GM18951 (cell line): ENCODE results near the gene ZNF200.
"Not testable (repeated sequence)": the region's sequence is repeated elsewhere in the genome, so short reads cannot be mapped to it uniquely, and the experiment has no call there.

Experiments
- POLR2A ChIP-seq: IDR thresholded peaks from 4 replicates; pipeline ENCODE4 v1.6.1; 2011; ENCODE audit warnings: mild to moderate bottlenecking; ENCODE audit not compliant: insufficient read length, insufficient read depth; ENCODE audit errors: extremely low read depth
- in situ Hi-C: fragments of 300-500 bp; cut with MboI; formaldehyde crosslinking; loops from one replicate; pipeline ENCODE4 v1.12.0; 2022; ENCODE audit warnings: low sequenced_read_pairs, mixed read lengths, inconsistent platforms; ENCODE audit not compliant: unreplicated experiment

ZNF200 gene

GRCh38 chr16:3234857-3235561, at the start of gene ZNF200:
Gene ZNF200, minus strand, starts transcription at chr16:3235158. Its CDS starts 1,403 bp downstream, at chr16:3233755.
- peak; percentile 88 for TF ChIP-seq POLR2A
- in situ Hi-C loops = no loop called here

GRCh38 chr16:3283543-3284447, 48.8 kb upstream of the ZNF200 start:
- no peak for TF ChIP-seq POLR2A
- in situ Hi-C loops = no loop called here

- peak; percentile 70 for TF ChIP-seq POLR2A
- in situ Hi-C loops = no loop called here
These were observed 48.0 kb upstream of the ZNF200 start, which contains the start of gene ZNF263 for GRCh38 chr16:3282730-3283542. Gene ZNF263, plus strand, starts transcription at chr16:3283491. Its CDS starts 328 bp downstream, at chr16:3283819.

- no peak for TF ChIP-seq POLR2A
These were observed 47.3 kb upstream of the ZNF200 start for GRCh38 chr16:3282103-3282729.

GRCh38 chr16:3281222-3281820, 46.4 kb upstream of the ZNF200 start:
- in situ Hi-C loops = no loop called here
- TF ChIP-seq POLR2A = no peak

More at GRCh38 chr16:3282103-3282729, 47.3 kb upstream of the ZNF200 start:
- in situ Hi-C loops = no loop called here

- TF ChIP-seq POLR2A = no peak
These were observed 41.7 kb upstream of the ZNF200 start for GRCh38 chr16:3276679-3277078.

GRCh38 chr16:3274947-3275346, 40.0 kb upstream of the ZNF200 start:
- no peak for TF ChIP-seq POLR2A
- in situ Hi-C loops = no loop called here

More at GRCh38 chr16:3276679-3277078, 41.7 kb upstream of the ZNF200 start:
- in situ Hi-C loops = no loop called here

GRCh38 chr16:3274490-3274889, 39.5 kb upstream of the ZNF200 start:
- in situ Hi-C loops = no loop called here
- TF ChIP-seq POLR2A = no peak

- in situ Hi-C loops = not testable (repeated sequence)
These were observed 36.3 kb upstream of the ZNF200 start for GRCh38 chr16:3271281-3271680.

GRCh38 chr16:3270718-3271117, 35.8 kb upstream of the ZNF200 start:
- in situ Hi-C loops = not testable (repeated sequence)

- no peak for TF ChIP-seq POLR2A
- in situ Hi-C loops = no loop called here
These were observed 33.3 kb upstream of the ZNF200 start for GRCh38 chr16:3268294-3268693.

- in situ Hi-C loops = no loop called here
- no peak for TF ChIP-seq POLR2A
These were observed 32.0 kb upstream of the ZNF200 start for GRCh38 chr16:3266873-3267537.
